Neuronal stem cell (in vitro differentiated cells): ENCODE measurements around the gene HDAC6.

Source experiments
- DNase-seq: peaks from one replicate; pipeline ENCODE4 v3.0.0-alpha.2; 2013; ENCODE audit warnings: low spot score
- H2AFZ ChIP-seq: one replicate; pipeline ENCODE4 v1.6.1; 2013; ENCODE audit warnings: mild to moderate bottlenecking, low read length, inconsistent platforms
- H2AK5ac ChIP-seq: 2 replicates; pipeline ENCODE4 v1.6.1; 2013; ENCODE audit warnings: low read depth, mild to moderate bottlenecking, inconsistent platforms, low read length, moderate library complexity, mixed read lengths
- H2BK120ac ChIP-seq: 2 replicates; pipeline ENCODE4 v1.6.1; 2013; ENCODE audit warnings: low read depth, mild to moderate bottlenecking, inconsistent platforms, low read length, moderate library complexity, mixed read lengths
- H2BK12ac ChIP-seq: one replicate; pipeline ENCODE4 v1.6.1; 2013; ENCODE audit warnings: low read length, inconsistent platforms
- H2BK15ac ChIP-seq: 2 replicates; pipeline ENCODE4 v1.6.1; 2013; ENCODE audit warnings: mild to moderate bottlenecking, low read length, inconsistent platforms, mixed read lengths
- H2BK5ac ChIP-seq: one replicate; pipeline ENCODE4 v1.6.1; 2013; ENCODE audit warnings: inconsistent platforms, mild to moderate bottlenecking, low read length, moderate library complexity
- H3K14ac ChIP-seq: one replicate; pipeline ENCODE4 v1.6.1; 2013; ENCODE audit warnings: low read length, inconsistent platforms
- H3K18ac ChIP-seq: 2 replicates; pipeline ENCODE4 v1.6.1; 2013; ENCODE audit warnings: low read length, inconsistent platforms
- H3K23ac ChIP-seq: 2 replicates; pipeline ENCODE4 v1.6.1; 2013; ENCODE audit warnings: low read depth, mild to moderate bottlenecking, mixed read lengths, low read length, inconsistent platforms; ENCODE audit not compliant: poor library complexity
- H3K27ac ChIP-seq: replicated peaks from 3 replicates; pipeline ENCODE4 v1.5.1; 2013; ENCODE audit warnings: low read length, inconsistent platforms
- H3K27me3 ChIP-seq, 3 experiments: 2 replicates each; pipeline ENCODE4 v1.6.1; 2013; ENCODE audit warnings: low read length in 3 of 3, mild to moderate bottlenecking in 2 of 3, inconsistent platforms in 1 of 3, low read depth in 1 of 3, mixed read lengths in 1 of 3, moderate library complexity in 1 of 3; ENCODE audit not compliant: control insufficient read depth in 3 of 3, insufficient read depth in 3 of 3
- H3K36me3 ChIP-seq, 2 donors: replicated peaks in 1 of 2; 2 replicates each; pipeline ENCODE4 v1.6.1; 2013; ENCODE audit warnings: low read length in 2 of 2; ENCODE audit not compliant: control insufficient read depth in 2 of 2, insufficient read depth in 2 of 2
- H3K4ac ChIP-seq: 2 replicates; pipeline ENCODE4 v1.6.1; 2013; ENCODE audit warnings: inconsistent platforms, mild to moderate bottlenecking, low read length, moderate library complexity
- H3K4me1 ChIP-seq, 2 donors: 1 replicate in 1 of 2; 2 replicates in 1 of 2; pipeline ENCODE4 v1.6.1; 2013; ENCODE audit warnings: low read length in 2 of 2, low read depth in 1 of 2; ENCODE audit not compliant: control insufficient read depth in 2 of 2, insufficient read depth in 1 of 2
- H3K4me2 ChIP-seq: one replicate; pipeline ENCODE4 v1.6.1; 2013; ENCODE audit warnings: mild to moderate bottlenecking, low read length, inconsistent platforms; ENCODE audit not compliant: insufficient read depth, poor library complexity, severe bottlenecking
- H3K4me3 ChIP-seq, 2 donors: 2 replicates each; pipeline ENCODE4 v1.5.1; 2013; ENCODE audit warnings: low read length in 2 of 2, mild to moderate bottlenecking in 2 of 2, inconsistent platforms in 1 of 2, moderate library complexity in 1 of 2
- H3K79me1 ChIP-seq: one replicate; pipeline ENCODE4 v1.6.1; 2013; ENCODE audit warnings: low read depth, mild to moderate bottlenecking, inconsistent platforms, low read length, moderate library complexity
- H3K9ac ChIP-seq: one replicate; pipeline ENCODE4 v1.6.1; 2013; ENCODE audit warnings: mild to moderate bottlenecking, low read depth, low read length, inconsistent platforms; ENCODE audit not compliant: poor library complexity
- H3K9me3 ChIP-seq, 2 donors: replicated peaks in 1 of 2; 2 replicates each; pipeline versions ENCODE3 to v1.6.1; 2013; ENCODE audit warnings: low read length in 2 of 2, mild to moderate bottlenecking in 2 of 2, inconsistent platforms in 1 of 2, low read depth in 1 of 2, mixed read lengths in 1 of 2, moderate library complexity in 1 of 2; ENCODE audit not compliant: control insufficient read depth in 2 of 2, insufficient read depth in 1 of 2
- H4K8ac ChIP-seq: one replicate; pipeline ENCODE4 v1.6.1; 2013; ENCODE audit warnings: low read depth, mild to moderate bottlenecking, inconsistent platforms, low read length, moderate library complexity
- H4K91ac ChIP-seq: one replicate; pipeline ENCODE4 v1.6.1; 2013; ENCODE audit warnings: low read length, low read depth, mild to moderate bottlenecking, inconsistent platforms; ENCODE audit not compliant: poor library complexity
- WGBS, 2 donors: extraction: QIAGEN DNeasy Blood & Tissue Kit; methylation state at CpG; one replicate each; pipeline ENCODE4 v1.1.7; 2013; ENCODE audit warnings: missing lambda C conversion rate in 2 of 2, mixed read lengths in 1 of 2; ENCODE audit not compliant: insufficient read length in 2 of 2, insufficient replicate concordance in 1 of 2; ENCODE audit errors: extremely low coverage in 2 of 2; 5-methylcytosine and 5-hydroxymethylcytosine counted together

The HDAC6 gene

GRCh38 chrX:48789366-48790220, 12.3 kb upstream of the HDAC6 start:
- Histone ChIP-seq H2AFZ (no peak overlapping the region), H2BK15ac (no peak overlapping the region), H3K36me3 (no peaks in the 10 kb centered on the region), H2BK12ac (no peak overlapping the region), H2BK120ac (no peak overlapping the region), H3K14ac (no peak overlapping the region), H3K27ac (no peak overlapping the region), H2BK5ac (no peak overlapping the region), H3K4me1 (peaks cover 0 to 7% of the 10 kb centered on the region in 2 donors), H3K9ac (no peak overlapping the region), H3K4ac (no peak overlapping the region), H3K18ac (no peak overlapping the region), H2AK5ac (no peak overlapping the region), H3K9me3 (no peaks in the 10 kb centered on the region), H3K27me3 (peaks cover 0 to 15% (median 0%) of the 10 kb centered on the region in 3 experiments), H3K23ac (no peak overlapping the region), H4K91ac (no peak overlapping the region), H3K4me3 (no peak overlapping the region), H4K8ac (no peak overlapping the region), H3K79me1 (no peaks in the 10 kb centered on the region), H3K4me2 (no peak overlapping the region)
- no peak for DNase-seq
- WGBS, 2 donors = 100% methylated on average over 1 of the region's 7 CpGs; no CpG with 5 or more reads in 1 of the 2 donors

GRCh38 chrX:48790477-48790876, 11.4 kb upstream of the HDAC6 start:
- H3K4me1 ChIP-seq = peaks cover 2 to 8% of the 10 kb centered on the region in 2 donors
- H3K14ac ChIP-seq = no peak overlapping the region
- no peak overlapping the region for H3K4me3 ChIP-seq
- no peaks in the 10 kb centered on the region for H3K9me3 ChIP-seq
- no peak overlapping the region for H3K18ac ChIP-seq
- no peak overlapping the region for H2AK5ac ChIP-seq
- H2BK12ac ChIP-seq = no peak overlapping the region
- no peak overlapping the region for H3K4ac ChIP-seq
- no peak for DNase-seq
- H3K79me1 ChIP-seq = no peaks in the 10 kb centered on the region
- no peak overlapping the region for H2BK5ac ChIP-seq
- H2AFZ ChIP-seq = no peak overlapping the region
- H2BK15ac ChIP-seq = no peak overlapping the region
- WGBS, 2 donors = no CpG with 5 or more reads among the region's 5 CpGs
- no peak overlapping the region for H4K91ac ChIP-seq
- H4K8ac ChIP-seq = no peak overlapping the region
- H3K9ac ChIP-seq = no peak overlapping the region
- peaks cover 0 to 15% (median 0%) of the 10 kb centered on the region in 3 experiments for H3K27me3 ChIP-seq
- H3K23ac ChIP-seq = no peak overlapping the region
- no peak overlapping the region for H3K4me2 ChIP-seq
- no peaks in the 10 kb centered on the region for H3K36me3 ChIP-seq
- H3K27ac ChIP-seq = no peak overlapping the region
- H2BK120ac ChIP-seq = no peak overlapping the region

DNA sequence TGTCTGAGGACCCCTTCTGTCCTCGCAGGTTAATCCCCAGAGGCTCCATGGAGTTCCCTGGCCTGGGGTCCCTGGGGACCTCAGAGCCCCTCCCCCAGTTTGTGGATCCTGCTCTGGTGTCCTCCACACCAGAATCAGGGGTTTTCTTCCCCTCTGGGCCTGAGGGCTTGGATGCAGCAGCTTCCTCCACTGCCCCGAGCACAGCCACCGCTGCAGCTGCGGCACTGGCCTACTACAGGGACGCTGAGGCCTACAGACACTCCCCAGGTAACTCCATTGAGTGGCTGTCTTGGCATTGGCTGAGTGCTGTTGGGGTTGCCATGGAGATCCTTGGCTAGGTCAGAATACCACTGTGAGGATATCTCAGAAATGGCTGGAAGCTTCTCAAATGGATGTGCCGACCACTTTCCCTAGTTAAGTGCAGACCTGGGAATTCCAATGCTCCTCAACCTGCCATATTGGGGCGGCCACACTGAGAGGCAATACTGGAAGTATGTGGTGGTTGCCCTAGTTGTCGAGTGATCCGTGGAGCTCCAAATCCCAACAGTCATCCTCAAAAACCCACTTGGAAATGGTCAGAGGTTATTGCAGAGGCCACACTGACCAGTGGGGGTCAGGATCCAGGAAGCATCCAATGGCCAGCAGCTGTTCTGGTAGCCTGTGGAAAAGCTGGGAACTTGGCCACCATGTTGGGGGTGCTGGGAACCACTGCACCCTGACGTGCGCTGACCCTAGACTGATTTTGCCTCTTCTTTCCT, 10.6 kb upstream of the HDAC6 start:
- no peak overlapping the region for H2BK15ac ChIP-seq
- H2BK12ac ChIP-seq = no peak overlapping the region
- WGBS, 2 donors = no CpG with 5 or more reads among the region's 11 CpGs
- no peaks in the 10 kb centered on the region for H3K9me3 ChIP-seq
- no peaks in the 10 kb centered on the region for H3K36me3 ChIP-seq
- no peak overlapping the region for H3K4ac ChIP-seq
- H2BK120ac ChIP-seq = no peak overlapping the region
- no peak overlapping the region for H4K91ac ChIP-seq
- peak overlapping the region; percentile 22 for H2AFZ ChIP-seq
- H3K27me3 ChIP-seq = peaks cover 0 to 15% (median 0%) of the 10 kb centered on the region in 3 experiments
- no peak overlapping the region for H3K23ac ChIP-seq
- peaks cover 2 to 8% of the 10 kb centered on the region in 2 donors for H3K4me1 ChIP-seq
- H2AK5ac ChIP-seq = no peak overlapping the region
- H3K27ac ChIP-seq = no peak overlapping the region
- no peak for DNase-seq
- H3K4me3 ChIP-seq = no peak overlapping the region
- H4K8ac ChIP-seq = no peak overlapping the region
- no peak overlapping the region for H2BK5ac ChIP-seq
- no peak overlapping the region for H3K14ac ChIP-seq
- no peak overlapping the region for H3K18ac ChIP-seq
- H3K79me1 ChIP-seq = no peaks in the 10 kb centered on the region
- no peak overlapping the region for H3K9ac ChIP-seq
- no peak overlapping the region for H3K4me2 ChIP-seq

DNA sequence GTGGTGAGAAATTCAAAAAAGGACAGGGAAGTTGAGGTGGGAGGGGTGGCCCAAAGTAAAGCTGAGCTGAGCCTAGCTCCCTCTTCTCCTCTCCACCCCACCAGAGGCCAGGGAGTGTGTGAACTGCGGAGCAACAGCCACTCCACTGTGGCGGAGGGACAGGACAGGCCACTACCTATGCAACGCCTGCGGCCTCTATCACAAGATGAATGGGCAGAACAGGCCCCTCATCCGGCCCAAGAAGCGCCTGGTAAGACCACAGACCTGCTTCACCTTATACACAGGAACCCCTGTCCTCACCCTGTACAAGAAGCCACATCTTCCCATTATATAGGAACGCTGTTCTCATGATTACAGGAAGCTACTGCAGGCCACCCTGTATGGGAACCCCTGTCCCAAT, 9.6 kb upstream of the HDAC6 start:
- WGBS, 2 donors = no CpG with 5 or more reads among the region's 7 CpGs

More for the DNA sequence above, 9.6 kb upstream of the HDAC6 start:
- Histone ChIP-seq H3K4me2 (no peak overlapping the region), H2BK120ac (no peak overlapping the region), H2AK5ac (no peak overlapping the region), H3K4ac (no peak overlapping the region), H2BK5ac (no peak overlapping the region), H3K9ac (no peak overlapping the region), H3K27me3 (peaks cover 0 to 10% (median 0%) of the 10 kb centered on the region in 3 experiments), H3K9me3 (no peaks in the 10 kb centered on the region), H3K23ac (no peak overlapping the region), H3K14ac (no peak overlapping the region), H2AFZ (no peak overlapping the region), H4K91ac (no peak overlapping the region), H3K27ac (no peak overlapping the region), H3K79me1 (no peaks in the 10 kb centered on the region), H4K8ac (no peak overlapping the region), H2BK15ac (no peak overlapping the region), H2BK12ac (no peak overlapping the region), H3K36me3 (no peaks in the 10 kb centered on the region), H3K18ac (no peak overlapping the region), H3K4me3 (no peak overlapping the region), H3K4me1 (peaks cover 2 to 8% of the 10 kb centered on the region in 2 donors)
- no peak for DNase-seq
